HG03280 (cell line): ENCODE data around the gene AGMO.

Experiments used
- ATAC-seq: cut with Tn5 transposase; IDR thresholded peaks from one replicate; pipeline ENCODE4 v1.9.1; 2021; ENCODE audit warnings: mild to moderate bottlenecking, moderate library complexity; ENCODE audit not compliant: unreplicated experiment

AGMO gene

DNA sequence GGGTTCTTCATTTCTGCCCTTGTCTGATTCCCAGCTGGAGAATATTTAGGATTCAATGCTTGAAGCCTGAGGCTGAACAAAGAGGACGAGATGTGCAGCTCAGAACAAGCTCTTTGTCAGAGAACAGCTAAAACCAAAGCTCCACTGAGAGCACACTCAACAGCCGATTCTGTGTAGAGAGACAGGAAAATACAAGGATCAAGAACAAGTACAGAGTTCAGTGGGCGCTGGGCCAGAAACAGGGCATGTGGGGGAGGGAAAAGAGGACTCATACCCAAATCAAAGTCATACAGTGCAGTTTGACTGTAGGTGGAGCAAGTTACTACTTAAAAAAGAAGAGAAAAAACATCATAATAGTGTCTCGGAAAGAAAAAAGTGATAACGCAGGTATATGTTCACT is at the start of gene AGMO:
TSS of gene AGMO (minus strand) at position 181 of the 400 bp plus-strand sequence.
- no peak for ATAC-seq

DNA sequence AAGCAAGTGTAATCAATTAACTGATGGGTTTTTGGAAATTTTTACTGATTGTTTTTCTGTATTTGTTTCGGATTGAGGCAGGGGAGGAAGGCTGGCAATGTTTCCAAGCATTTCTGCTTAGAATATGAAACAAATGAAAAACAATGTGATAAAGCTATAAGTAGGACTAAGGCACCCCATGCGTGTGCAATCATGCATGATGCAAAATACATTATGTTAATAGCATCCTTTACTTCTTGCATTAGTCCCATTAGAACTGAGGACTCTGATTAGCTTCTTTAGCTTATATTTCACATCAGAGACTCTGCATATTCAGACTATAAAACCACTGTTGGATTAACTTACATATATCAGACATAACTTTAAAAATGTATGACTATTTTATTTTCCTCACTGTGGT is 48.7 kb upstream of the AGMO start:
- ATAC-seq, result no peak

DNA sequence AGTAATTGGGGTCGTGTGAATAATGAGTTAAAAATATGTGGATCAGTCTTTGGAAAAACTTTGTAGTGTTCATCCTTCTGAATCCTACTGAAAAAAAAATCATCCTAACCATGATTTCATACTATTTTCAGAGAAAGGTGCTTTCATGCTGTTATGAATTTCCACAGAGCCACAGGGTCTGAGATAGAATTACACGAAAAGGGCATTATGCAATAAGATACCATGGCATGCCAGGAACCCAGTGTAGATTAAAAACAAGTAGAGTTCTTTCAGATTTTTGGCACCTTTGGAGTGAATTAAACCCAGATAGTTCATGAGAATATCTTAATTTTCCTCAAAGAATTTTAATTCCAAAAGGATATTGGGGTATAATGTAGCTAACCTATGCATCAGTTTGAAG is 47.5 kb upstream of the AGMO start:
- ATAC-seq, result no peak

DNA sequence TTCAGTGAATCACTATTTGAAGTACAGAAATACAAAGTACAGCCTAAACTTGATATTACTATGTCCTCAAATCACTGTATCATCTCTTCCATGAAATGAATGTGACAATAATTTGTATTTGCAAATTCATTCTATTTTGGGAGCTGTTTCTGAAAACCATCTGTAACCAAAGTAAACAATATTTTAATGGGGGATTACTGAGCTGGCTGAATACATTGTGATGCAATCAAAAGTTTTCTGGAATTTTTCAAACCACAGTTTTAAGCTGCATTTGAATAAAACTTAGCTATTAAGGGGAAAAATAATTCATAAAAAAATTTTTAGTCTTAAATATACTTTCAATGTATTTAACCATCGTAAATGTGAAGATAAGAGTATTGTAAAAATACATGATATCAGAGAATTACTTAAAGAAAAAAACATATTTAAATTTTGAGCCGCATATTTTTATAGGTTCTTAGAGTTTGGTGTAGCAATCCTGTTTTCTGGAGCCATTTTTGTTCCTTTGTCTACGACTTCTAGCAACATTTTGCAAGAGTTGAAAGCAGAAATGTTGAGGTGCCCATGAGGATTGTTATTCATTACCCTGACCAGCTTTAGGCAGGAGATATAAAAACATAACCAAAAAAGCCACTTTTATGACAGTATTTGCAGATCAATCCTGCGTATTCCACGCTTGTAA is 45.9 kb upstream of the AGMO start:
- ATAC-seq, result no peak

DNA sequence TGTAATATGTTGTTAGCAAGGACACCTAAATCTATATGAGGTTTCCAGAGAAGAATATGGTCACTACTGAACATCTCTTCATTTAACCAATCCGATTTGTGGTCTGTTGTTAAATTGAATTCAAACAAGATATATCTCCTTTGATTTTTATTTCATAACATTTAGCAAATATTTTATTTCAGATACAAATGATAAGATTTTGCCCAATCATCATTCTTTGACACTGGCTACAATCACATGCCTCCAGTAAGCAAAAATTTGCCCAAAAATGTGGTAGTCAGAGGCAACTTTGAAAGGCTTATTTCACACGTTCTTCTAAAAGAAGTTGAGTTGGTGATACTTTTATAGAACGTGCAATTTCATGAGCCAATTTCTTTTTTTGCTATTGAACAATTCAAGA is 44.7 kb upstream of the AGMO start:
- no peak for ATAC-seq

DNA sequence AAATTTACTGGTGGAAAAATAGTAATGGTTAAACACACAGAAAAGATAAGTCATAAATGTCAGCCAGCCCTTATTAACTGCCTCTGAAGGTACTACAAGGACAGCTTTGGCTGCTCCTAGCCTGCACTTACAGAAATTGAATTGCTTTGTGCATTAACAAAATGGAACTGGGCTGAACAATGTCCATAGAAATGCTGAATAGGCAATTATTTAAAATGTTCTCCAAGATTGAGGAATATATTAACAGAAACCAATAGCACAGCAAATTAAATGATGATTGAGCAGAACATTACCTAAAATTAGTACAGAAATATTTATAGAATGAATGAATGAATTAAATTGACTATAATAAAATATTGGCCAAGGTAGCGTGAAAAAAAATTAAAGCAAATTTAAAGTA is 42.4 kb upstream of the AGMO start:
- no peak for ATAC-seq

DNA sequence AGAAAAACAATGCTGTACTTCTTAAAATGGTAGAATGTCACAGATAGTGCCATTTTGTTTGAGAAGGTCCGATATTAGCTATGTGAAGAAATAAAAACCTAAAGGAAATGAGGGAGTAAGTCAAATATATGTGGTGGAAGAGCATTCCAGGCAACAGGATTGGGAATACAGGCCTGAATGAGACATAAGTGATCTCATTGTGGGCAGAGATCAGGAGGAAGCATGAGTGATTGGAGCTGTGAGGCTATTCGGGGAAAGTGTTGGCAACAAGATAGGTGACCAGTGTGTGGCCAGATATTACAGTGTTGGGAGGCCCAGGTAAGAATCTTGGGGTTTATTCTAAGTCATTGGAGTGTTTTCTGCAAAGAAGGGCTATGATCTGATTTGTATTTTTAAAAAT is 41.3 kb upstream of the AGMO start:
- ATAC-seq, result no peak

DNA sequence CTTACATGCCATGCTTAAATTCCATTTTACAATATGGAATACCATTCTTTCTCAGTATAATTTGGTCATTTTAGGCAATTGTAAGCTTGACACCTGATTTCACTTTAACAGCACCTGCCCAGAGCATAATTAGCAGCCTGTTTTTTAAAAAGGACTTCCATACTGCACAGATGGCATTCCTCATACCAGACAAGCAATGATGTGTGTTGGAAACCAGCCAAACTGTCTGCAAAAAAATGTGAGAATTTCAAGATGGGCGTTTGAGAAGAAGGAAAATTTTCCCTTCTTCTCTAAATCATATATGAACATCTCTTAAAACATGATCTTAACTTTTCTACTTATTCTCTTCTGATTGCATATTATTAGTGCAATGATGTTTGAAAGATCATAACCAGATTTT is 40.4 kb upstream of the AGMO start:
- no peak for ATAC-seq

DNA sequence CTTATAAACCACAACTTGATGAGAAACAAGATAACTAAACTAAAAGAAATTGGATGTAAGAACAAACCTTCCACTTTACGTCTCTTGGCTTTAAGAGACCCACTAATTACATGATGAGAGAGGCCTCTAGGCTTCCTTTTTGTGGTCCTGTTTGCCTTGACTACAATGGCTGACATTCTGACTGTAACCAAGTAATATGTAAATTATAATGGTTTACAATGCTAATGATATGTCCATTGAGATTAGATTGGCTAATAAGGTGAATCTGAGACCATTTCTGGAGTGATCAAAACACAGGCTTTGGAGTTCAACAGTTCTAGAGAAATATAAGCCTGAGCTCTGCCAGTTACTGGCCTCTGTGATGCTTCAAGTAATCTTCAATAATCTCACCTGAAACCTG is 39.4 kb upstream of the AGMO start:
- ATAC-seq, result no peak

DNA sequence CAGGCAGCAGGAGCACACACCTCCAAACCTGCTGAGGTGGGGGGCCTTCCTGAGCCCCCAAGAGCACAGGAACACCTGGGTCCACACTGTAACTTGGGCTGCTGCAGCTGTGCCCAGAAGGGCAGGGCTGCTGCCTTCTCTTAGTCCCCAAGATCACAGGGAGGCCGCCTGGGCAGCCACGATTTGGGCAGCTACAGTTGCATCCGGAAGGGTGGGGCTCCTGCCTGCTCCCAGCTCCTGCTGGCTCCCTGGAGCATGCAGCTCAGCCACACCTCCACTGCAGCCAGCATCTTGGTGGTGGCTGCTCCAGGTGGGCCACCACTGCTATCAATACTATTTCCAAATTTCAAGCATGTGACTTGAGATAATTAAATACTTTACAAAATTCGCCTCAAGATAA is 38.5 kb upstream of the AGMO start:
- ATAC-seq, result no peak

DNA sequence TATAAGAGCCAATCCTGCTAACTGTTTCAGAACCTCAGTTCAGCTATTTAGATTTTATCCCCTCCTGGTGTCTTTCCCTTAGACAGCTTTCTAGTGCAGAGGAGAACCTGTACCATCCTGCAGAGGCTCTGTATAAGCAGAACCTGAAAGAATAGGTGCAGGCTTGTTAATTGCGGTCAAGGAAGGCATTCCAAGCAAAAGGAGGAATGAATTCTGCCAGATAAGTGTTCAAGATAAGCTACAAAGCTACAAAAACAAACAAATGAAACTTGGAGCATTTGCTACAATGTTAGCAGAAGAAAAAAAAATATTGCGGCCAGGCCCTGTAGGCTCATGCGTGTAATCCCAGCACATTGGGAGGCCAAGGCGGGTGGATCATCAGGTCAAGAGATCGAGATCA is 32.6 kb upstream of the AGMO start:
- no peak for ATAC-seq

DNA sequence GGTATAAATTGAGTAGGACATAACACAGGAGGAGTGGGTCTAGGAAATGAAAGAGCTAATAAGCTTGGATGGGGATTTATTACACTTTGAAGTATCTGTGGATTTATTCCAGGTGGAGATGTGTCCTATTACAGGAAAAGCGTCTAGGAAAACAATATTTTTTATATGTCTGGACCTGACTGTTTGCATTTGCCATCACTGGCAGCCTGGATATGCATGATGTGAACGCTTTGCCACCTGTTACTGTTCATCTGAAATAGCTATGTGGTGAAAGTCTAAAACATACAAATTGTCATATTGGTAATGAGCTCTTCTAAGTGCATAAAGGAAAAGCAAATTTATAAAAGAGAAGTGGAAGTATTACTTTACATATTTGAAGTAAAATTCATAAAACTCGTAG is 31.6 kb upstream of the AGMO start:
- no peak for ATAC-seq

DNA sequence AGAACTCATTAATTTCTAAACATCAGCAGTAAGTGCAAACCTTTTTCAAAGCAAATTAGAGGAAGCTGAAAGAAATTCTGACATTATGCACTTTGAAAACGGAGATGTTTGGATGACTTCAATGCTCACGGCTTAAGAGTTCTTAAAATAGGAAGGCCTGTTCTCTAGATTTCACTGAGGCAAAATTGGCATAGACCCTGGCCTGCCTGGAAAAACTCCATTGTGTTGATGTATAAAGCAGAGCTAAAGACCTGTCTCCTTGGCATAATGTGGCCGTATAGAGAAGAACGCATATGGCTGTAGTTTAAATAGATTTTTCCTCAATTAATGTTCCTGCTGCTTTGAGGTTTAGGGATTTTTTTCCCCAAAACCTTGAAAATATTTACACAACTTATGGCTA is 24.5 kb upstream of the AGMO start:
- no peak for ATAC-seq

DNA sequence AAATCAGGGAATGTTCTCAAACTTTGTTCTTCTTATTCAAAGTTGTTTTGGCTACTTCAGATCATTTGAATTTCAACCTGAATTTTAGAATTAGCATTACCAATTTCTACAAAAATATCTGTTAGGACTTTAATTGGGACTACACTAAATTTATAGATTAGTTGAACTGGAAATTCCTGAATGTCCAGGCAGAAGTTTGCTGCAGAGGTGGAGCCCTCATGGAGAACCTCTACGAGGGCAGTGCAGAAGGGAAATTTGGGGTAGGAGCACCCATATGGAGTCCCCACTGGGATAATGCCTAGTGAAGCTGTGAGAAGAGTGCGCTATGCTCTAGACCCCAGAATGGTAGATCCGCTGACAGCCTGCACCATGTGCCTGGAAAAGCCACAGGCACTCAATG is 22.8 kb upstream of the AGMO start:
- ATAC-seq, result no peak

DNA sequence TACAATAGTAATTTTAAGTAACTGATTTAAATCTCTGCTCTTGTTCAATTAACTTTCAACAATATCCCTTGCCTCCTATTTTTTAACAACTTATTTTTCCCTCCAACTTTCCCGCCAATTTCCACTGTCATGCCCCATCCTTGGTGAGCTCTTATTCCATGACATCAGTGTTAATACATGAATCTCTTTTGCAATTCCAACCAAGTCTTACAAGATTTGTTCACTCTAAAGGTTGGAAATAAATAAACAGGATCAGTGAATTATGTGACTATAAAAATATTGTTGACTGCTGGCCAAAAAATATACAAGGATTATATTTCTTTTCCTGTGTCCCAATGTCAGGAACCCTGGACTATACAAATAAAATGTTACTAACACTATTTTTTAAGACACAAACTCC is 21.0 kb upstream of the AGMO start:
- ATAC-seq, result no peak

DNA sequence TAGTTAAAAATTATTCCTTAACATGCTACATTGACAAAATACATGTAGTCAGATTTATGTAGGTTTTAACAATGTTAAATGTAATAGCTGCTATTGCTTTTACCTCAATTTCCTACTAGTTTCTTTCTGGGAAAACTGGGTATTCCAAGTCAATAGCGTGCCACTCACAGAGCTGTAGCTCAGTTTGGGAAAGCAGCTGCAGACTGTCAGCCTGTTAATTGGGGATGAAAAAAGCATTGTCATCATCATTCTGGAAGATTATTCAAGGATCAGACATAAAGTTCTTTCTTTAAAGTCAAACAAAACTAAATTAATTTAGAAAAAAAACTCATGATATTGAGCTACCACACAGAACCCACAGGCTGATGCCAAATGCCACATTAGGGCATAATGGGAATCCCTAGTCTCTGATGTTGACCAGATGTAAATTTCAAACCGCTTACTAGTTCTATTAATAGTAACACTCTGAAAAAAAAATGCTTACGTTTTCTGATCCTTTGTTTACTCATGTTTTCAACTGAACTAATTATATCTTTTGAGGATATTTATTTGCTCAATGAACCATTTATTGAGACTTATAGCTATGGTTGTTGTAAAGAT is 19.6 kb upstream of the AGMO start:
- no peak for ATAC-seq

DNA sequence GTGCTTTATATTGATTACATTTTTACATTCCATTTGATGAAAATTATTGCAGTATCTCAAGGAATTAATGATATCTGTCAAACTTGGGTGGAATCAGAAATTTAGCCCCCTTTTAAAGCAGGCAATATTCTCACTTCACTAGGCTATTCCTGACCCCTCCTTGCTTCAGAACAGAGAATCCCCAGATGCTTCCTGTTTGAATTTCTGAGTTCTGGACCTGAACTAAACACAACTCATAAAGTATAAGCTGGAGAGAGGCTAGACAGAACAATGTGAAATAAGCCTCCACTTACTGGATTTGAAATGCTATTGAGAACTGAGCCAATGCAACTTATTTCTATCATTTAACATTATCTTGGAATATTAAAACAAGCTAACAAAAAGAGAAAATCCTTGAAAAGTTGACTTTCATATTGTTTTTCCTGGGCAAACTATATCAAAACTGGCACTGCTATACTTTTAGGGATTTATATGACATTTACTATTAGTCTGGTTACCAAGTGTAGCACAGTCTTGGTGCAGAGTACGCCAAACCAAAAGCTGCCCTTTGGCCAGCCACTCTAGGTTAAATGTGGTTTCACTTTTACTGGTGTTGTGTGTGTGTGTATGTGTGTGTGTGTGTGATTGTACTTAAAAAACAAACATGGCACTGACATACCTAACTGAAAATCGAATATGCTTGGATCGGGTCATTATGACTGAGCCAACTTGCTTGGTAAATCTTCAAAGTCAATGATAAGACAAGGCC is 19.0 kb upstream of the AGMO start:
- no peak for ATAC-seq

DNA sequence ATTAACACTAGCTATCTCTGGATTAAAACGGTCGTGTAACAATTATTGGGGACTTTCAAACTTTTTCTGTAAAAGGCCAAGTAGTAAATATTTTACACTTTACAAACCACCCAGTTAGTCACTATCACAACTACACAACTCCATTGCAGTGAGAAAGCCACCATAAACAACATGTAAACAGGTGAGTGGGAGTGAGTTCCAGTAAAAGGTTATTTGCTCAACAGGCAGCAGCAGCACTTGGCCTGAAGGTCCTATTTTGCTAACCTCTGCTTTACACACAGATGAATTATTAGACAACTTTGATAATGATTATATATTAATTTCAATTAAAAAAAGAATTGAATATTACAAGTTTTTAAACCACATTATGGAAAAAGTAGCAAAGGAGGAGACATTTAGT is 15.8 kb upstream of the AGMO start:
- no peak for ATAC-seq

DNA sequence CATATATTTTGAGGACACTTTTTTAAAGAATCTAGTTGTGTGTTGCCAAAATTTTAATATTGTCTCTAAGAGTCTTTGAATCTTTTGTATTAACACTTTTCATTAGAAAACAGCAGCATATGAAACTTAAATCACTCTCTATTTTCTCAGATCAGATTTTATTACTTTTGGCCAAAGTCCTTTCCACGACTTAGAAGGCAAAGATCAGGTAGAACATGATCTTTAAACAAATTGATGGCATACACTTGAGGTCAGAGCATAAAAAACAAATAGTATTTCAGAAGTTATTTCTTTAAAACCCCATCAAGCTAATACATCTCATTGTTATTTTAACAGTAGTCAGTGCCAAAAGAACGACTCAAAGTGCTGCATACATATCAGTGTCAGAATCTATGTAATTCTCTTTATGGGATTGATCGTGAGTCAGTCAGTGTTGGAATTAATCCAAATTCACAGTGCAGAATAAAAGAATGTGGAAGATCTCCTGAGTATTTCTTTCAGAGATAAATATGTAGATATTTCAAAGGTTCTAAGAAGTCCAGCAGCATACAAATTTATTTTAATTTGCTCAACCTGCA is 9.6 kb upstream of the AGMO start:
- no peak for ATAC-seq

DNA sequence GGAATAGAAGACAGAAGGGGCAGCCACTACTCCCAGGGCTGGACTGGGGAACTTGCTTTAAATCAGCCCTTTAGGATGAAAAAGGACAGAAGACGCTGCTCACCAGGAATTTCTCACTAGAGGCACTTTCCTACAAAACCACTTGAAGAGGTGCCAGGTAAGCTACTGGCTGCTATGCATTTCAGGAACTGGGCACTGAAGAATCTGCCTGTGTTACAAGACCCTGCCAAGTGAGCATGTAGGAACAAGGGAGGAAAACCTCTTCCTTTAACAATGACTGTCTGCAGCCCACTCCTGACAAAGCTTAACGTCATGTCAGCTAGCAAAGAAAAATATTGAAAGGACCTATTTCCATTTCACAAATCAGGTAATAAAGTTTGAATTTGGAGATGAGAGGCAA is 5.8 kb upstream of the AGMO start:
- no peak for ATAC-seq

DNA sequence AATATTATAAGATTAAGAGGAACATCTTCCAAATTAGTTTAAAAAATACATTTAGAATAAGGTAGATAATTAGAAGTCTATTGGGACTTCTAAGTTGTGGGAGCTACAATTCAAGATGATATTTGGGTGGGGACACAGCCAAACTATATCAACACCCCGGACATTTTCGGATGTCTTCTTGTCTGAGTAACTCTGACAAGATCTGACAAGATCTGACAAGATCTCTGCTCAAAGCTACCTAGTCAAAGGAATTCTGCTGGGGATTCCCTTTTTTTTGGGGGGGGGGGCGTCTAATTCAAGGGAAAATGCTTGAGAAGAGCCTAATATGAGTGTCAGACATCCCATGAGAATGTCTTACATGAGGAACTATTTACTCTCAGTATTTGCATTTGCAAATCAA is 5.2 kb upstream of the AGMO start:
- ATAC-seq, result no peak

DNA sequence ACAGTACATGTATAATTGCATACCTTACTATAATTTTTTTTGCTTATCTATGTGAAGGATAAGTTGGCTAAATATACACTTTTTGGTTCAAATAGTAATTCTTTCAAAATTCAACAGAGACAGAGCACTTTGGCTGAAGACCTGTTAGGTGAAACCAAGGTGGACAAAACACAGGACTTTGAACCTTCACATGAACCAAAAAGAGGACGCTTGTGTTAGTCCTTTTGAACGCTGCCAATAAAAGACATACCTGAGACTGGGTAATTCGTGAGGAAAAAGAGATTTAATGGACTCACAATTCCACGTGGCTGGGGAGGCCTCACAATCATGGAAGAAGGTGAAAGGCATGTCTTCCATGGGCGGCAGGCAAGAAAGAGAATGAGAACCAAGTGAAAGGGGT is 4.7 kb upstream of the AGMO start:
- ATAC-seq, result no peak
